Measurements from ENCODE around the gene NDST4.

Gene NDST4

DNA sequence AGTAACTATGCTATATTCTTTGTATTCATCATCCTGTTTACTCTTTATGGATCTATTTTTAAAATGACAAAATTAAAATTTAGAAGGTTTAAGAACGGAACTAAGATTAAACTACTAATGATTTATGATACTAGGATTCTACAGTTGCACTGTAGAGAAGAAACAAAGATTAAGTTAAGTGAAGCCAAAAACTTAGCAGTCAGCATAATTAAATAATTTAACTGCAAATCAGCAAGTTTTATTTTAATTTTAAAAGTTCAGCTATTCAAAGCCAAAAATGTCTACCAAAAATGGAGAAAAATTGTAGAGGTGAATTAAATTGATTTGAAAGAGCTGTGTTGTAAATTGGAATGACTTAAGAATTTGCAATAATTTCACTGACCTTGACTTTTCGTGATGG is 30.8 kb downstream of the NDST4 start:
- H3K4me3 ChIP-seq (replicated peaks in 1 of 2; ENCODE audit: low read depth in 2 of 2, low read length in 2 of 2): no peak overlapping the region
- TF ChIP-seq, protein P1, sequence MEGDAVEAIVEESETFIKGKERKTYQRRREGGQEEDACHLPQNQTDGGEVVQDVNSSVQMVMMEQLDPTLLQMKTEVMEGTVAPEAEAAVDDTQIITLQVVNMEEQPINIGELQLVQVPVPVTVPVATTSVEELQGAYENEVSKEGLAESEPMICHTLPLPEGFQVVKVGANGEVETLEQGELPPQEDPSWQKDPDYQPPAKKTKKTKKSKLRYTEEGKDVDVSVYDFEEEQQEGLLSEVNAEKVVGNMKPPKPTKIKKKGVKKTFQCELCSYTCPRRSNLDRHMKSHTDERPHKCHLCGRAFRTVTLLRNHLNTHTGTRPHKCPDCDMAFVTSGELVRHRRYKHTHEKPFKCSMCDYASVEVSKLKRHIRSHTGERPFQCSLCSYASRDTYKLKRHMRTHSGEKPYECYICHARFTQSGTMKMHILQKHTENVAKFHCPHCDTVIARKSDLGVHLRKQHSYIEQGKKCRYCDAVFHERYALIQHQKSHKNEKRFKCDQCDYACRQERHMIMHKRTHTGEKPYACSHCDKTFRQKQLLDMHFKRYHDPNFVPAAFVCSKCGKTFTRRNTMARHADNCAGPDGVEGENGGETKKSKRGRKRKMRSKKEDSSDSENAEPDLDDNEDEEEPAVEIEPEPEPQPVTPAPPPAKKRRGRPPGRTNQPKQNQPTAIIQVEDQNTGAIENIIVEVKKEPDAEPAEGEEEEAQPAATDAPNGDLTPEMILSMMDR (IDR thresholded peaks at IDR 0.05; ENCODE audit: low read depth, low read length): no peak
- DNase-seq (ENCODE audit: low read depth in 2 of 2): no peak

DNA sequence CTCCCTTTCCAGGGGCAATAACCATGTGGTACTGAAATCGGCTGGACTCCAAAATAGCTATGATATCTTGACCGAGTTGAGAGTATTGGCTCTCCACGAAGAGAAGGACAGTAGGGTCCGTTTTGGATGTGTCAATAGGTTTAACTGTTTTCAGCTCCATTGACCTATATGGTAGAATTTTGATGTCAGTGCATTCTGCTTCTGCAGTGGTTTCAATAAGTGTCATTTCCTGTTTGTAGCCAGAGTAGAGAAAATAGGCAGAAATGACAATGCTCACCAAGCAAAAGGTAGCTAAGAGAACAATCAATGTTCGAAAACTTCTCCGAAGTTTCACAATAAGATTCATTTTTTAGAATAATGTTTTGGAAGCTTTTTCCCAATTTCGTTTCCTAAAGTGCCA is 36.7 kb downstream of the NDST4 start:
- TF ChIP-seq, protein P1 (IDR thresholded peaks at IDR 0.05; ENCODE audit: low read depth, low read length): no peak
- no peak overlapping the region for H3K4me3 ChIP-seq (replicated peaks in 1 of 2; ENCODE audit: low read depth in 2 of 2, low read length in 2 of 2)
- no peak for DNase-seq (ENCODE audit: low read depth in 2 of 2)

- no peak for DNase-seq (ENCODE audit: low read depth in 2 of 2)
- no peak overlapping the region for H3K4me3 ChIP-seq (replicated peaks in 1 of 2; ENCODE audit: low read depth in 2 of 2, low read length in 2 of 2)
- TF ChIP-seq, protein P1 (IDR thresholded peaks at IDR 0.05; ENCODE audit: low read depth, low read length): no peak
Measured at GRCh38 chr4:115058533-115058932, 54.9 kb downstream of the NDST4 start.

GRCh38 chr4:115054836-115055235 is 58.6 kb downstream of the NDST4 start:
- no peak for DNase-seq (ENCODE audit: low read depth in 2 of 2)
- TF ChIP-seq, protein P1 (IDR thresholded peaks at IDR 0.05; ENCODE audit: low read depth, low read length): no peak
- no peak overlapping the region for H3K4me3 ChIP-seq (replicated peaks in 1 of 2; ENCODE audit: low read depth in 2 of 2, low read length in 2 of 2)

- no peak overlapping the region for H3K4me3 ChIP-seq (replicated peaks in 1 of 2; ENCODE audit: low read depth in 2 of 2, low read length in 2 of 2)
- DNase-seq (ENCODE audit: low read depth in 2 of 2): no peak
- TF ChIP-seq, protein P1 (IDR thresholded peaks at IDR 0.05; ENCODE audit: low read depth, low read length): no peak
Measured at GRCh38 chr4:115053313-115053712, 60.1 kb downstream of the NDST4 start.

- H3K4me3 ChIP-seq (replicated peaks in 1 of 2; ENCODE audit: low read depth in 2 of 2, low read length in 2 of 2): no peak overlapping the region
- no peak for DNase-seq (ENCODE audit: low read depth in 2 of 2)
- TF ChIP-seq, protein P1 (IDR thresholded peaks at IDR 0.05; ENCODE audit: low read depth, low read length): peak; percentile 9
Measured at GRCh38 chr4:115042496-115042895, 70.9 kb downstream of the NDST4 start.

DNA sequence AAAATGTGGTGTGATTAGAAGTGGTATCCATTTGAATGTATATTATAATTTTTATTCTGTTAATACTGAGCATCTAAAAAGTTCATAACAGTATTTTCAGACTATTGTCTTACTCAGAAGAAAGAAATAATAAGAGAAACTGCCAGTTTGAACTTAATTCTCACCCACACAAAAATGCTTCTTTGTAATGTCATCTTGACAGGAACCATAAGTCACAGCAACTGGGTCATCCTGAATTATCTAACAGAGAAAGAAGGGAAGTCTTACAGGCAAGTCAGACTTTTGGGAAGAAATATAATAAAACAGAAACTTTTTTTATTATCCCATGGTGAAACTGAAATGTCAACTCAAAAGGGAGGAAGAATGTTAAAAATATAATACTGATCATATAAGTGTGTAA is 83.1 kb downstream of the NDST4 start:
- TF ChIP-seq, protein P1 (IDR thresholded peaks at IDR 0.05; ENCODE audit: low read depth, low read length): no peak
- DNase-seq (ENCODE audit: low read depth in 2 of 2): no peak
- no peak overlapping the region for H3K4me3 ChIP-seq (replicated peaks in 1 of 2; ENCODE audit: low read depth in 2 of 2, low read length in 2 of 2)

Data from cardiac fibroblast (primary cell).